Right lobe of liver (tissue), 6 donors: Measurements from ENCODE around the gene TNIK. TPM values are rescaled to one million over a fixed set of nuclear protein-coding genes. Genes with fewer than 3 reads are reported as not detected.

Experiments used
- ATAC-seq, 4 donors: fragments of 200-7000 bp; cut with Tn5 transposase; one replicate each; pipeline ENCODE4 v1.9.1; 2020; ENCODE audit warnings: mild to moderate bottlenecking in 4 of 4, moderate library complexity in 4 of 4
- DNase-seq, 3 donors: peaks; one replicate each; pipeline ENCODE4 v3.0.0-alpha.2; 2020
- H3K27ac ChIP-seq, 3 donors: fragments of 200-600 bp; one replicate each; pipeline ENCODE4 v1.8.0; 2022
- H3K27me3 ChIP-seq, 2 donors: fragments of 200-600 bp; one replicate each; pipeline ENCODE4 v1.8.0; 2022
- H3K36me3 ChIP-seq, 4 donors: fragments of 200-600 bp; sonication (generic) in 1 of 4; one replicate each; pipeline versions ENCODE4 v1.5.1 to v1.8.0; 2017 to 2022; ENCODE audit warnings: control low read depth in 1 of 4
- H3K4me1 ChIP-seq, 4 donors: fragments of 200-600 bp; sonication (generic) in 1 of 4; one replicate each; pipeline versions ENCODE4 v1.5.1 to v1.8.0; 2017 to 2022; ENCODE audit warnings: control low read depth in 1 of 4
- H3K4me3 ChIP-seq, 3 donors: fragments of 200-600 bp; one replicate each; pipeline ENCODE4 v1.8.0; 2022
- H3K9me3 ChIP-seq, 4 donors: fragments of 200-600 bp; sonication (generic) in 1 of 4; one replicate each; pipeline versions ENCODE4 v1.5.1 to v1.8.0; 2017 to 2022; ENCODE audit warnings: control low read depth in 1 of 4
- POLR2A ChIP-seq: fragments of 450-650 bp; IDR thresholded peaks from one replicate; pipeline ENCODE4 v1.6.1; 2017; ENCODE audit warnings: antibody characterized with exemption, mild to moderate bottlenecking
- WGBS: methylation state at CpG from one replicate; pipeline ENCODE4 v1.1.6; 2018; ENCODE audit warnings: low coverage, low lambda C conversion rate; ENCODE audit not compliant: insufficient coverage; ENCODE audit errors: missing lambda C conversion rate; 5-methylcytosine and 5-hydroxymethylcytosine counted together
- intact Hi-C, 2 donors: fragments of 100-400 bp; cut with DNase I; formaldehyde crosslinking; loops; one replicate each; pipeline versions ENCODE4 v1.11.2 to v1.14.1; 2022
- total RNA-seq, 6 experiments: library from RNA; depleted of rRNA in 2 of 6; stranded (reverse); fragments of >200 nt in 2 of 6; fragmentation: NEBNext Ultra II Directional in 3 of 6; extraction: Animal tissue kit (Norgen Biotek cat#: 25700) in 3 of 6; gene quantifications; one replicate each; pipeline versions ENCODE4 v1.1.0 to v1.2.4, GENCODE V29; 2016 to 2023
- TF ChIP-seq, protein P1 (sequence below), 4 donors: fragments of 200-600 bp in 3 of 4; fragments of 450-650 bp in 1 of 4; IDR thresholded peaks; one replicate each; pipeline versions ENCODE4 v1.5.1 to v1.8.0; 2016 to 2022; ENCODE audit warnings: antibody characterized with exemption in 4 of 4, mild to moderate bottlenecking in 2 of 4
- donor health status: DM: no; HTN: yes; CAD: no.
- donor health status: DM: no; HTN: no; CAD: no.
- donor health status: DM: no; HTN: no; CAD: no.
- donor health status: DM: no; HTN: yes; CAD: no.
- donor health status: DM: no; HTN: yes; CAD: no.

TNIK gene
- total RNA-seq, 6 experiments from 2014 or later = 5.2 to 8.0 (median 6.8) TPM

DNA sequence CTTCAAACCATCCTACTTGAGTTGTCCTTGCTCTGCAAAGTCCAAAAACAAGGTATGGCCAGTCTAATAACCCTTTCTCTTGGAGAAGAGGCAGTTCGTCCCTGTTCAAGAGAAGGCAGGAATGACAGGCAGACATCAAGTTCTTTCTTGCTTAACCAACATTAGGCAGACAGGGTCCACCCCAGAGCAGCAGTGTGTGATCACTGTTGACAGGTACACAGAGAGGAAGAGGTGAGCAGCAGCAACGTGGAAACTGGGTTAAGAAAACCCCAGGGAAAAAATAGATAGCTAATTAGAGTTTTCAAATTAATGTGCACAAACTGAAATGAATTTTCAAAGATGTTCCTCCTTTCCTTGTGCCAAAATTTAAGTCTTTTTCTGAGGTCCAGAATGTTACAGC is 48.2 kb downstream of the TNIK start:
- Histone ChIP-seq H3K4me1 (no peaks in the 10 kb centered on the region), H3K27ac (no peak overlapping the region), H3K4me3 (no peak overlapping the region), H3K9me3 (no peaks in the 10 kb centered on the region), H3K27me3 (no peaks in the 10 kb centered on the region), H3K36me3 (no peaks in the 10 kb centered on the region)
- TF ChIP-seq, protein P1, sequence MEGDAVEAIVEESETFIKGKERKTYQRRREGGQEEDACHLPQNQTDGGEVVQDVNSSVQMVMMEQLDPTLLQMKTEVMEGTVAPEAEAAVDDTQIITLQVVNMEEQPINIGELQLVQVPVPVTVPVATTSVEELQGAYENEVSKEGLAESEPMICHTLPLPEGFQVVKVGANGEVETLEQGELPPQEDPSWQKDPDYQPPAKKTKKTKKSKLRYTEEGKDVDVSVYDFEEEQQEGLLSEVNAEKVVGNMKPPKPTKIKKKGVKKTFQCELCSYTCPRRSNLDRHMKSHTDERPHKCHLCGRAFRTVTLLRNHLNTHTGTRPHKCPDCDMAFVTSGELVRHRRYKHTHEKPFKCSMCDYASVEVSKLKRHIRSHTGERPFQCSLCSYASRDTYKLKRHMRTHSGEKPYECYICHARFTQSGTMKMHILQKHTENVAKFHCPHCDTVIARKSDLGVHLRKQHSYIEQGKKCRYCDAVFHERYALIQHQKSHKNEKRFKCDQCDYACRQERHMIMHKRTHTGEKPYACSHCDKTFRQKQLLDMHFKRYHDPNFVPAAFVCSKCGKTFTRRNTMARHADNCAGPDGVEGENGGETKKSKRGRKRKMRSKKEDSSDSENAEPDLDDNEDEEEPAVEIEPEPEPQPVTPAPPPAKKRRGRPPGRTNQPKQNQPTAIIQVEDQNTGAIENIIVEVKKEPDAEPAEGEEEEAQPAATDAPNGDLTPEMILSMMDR (IDR thresholded peaks at IDR 0.05) = no peak
- TF ChIP-seq POLR2A = no peak
- intact Hi-C loops = no loop called here
- WGBS = 65% methylated on average over 2 of the region's 2 CpGs
- DNase-seq = no peak
- no peak for ATAC-seq

DNA sequence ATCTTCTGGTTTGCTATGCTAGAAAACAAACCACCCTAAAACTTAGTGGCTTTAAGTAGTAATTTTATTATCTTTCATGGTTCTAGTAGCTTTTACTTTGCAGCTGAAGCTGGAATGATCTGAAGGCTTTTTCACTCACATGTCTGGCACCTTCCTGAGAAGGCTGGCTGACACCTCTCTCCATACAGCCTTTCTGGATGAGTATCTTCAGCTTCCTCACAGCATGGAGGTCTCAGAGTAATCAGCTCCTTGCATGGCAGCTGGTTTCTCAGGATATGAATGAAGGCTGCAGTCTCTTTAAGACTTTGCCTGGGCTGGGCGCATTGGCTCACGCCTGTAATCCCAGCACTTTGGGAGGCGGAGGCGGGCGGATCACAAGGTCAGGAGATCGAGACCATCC is 50.0 kb downstream of the TNIK start:
- Histone ChIP-seq H3K9me3 (no peaks in the 10 kb centered on the region), H3K27me3 (no peaks in the 10 kb centered on the region), H3K4me1 (no peaks in the 10 kb centered on the region), H3K4me3 (no peak overlapping the region), H3K36me3 (no peaks in the 10 kb centered on the region), H3K27ac (no peak overlapping the region)
- ATAC-seq (no peak), DNase-seq (no peak)
- intact Hi-C loops = no loop called here
- no peak for TF ChIP-seq POLR2A
- TF ChIP-seq, protein P1 (IDR thresholded peaks at IDR 0.05) = no peak
- 90% methylated on average over 2 of the region's 6 CpGs for WGBS

DNA sequence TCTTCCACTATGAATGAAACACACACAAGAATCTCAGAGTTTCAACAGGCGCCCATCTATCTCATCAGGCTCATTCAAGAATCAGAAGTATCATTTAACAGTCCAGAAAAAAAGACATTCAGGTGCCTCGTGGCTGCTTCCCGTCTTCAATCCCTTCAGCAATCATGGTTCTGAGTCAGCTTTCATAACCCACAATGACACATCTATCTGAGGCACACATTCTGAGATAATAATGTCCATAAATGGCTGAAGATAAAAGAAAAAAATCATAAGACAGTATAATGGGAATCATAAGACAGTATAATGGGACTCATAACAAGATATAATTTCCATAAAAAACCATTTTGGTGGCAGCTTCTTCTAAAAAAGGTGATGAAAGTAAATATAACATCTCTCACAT is 52.4 kb downstream of the TNIK start:
- intact Hi-C loops = no loop called here
- H3K27ac ChIP-seq = no peak overlapping the region
- no peaks in the 10 kb centered on the region for H3K27me3 ChIP-seq
- no peak overlapping the region for H3K4me3 ChIP-seq
- no peaks in the 10 kb centered on the region for H3K36me3 ChIP-seq
- peaks cover 0 to 11% (median 0%) of the 10 kb centered on the region in 4 donors for H3K4me1 ChIP-seq
- no peaks in the 10 kb centered on the region for H3K9me3 ChIP-seq
- TF ChIP-seq POLR2A = no peak
- TF ChIP-seq, protein P1 (IDR thresholded peaks at IDR 0.05) = no peak
- DNase-seq (no peak), ATAC-seq (no peak)
- 75% methylated on average over 3 of the region's 3 CpGs for whole genome bisulfite sequencing

DNA sequence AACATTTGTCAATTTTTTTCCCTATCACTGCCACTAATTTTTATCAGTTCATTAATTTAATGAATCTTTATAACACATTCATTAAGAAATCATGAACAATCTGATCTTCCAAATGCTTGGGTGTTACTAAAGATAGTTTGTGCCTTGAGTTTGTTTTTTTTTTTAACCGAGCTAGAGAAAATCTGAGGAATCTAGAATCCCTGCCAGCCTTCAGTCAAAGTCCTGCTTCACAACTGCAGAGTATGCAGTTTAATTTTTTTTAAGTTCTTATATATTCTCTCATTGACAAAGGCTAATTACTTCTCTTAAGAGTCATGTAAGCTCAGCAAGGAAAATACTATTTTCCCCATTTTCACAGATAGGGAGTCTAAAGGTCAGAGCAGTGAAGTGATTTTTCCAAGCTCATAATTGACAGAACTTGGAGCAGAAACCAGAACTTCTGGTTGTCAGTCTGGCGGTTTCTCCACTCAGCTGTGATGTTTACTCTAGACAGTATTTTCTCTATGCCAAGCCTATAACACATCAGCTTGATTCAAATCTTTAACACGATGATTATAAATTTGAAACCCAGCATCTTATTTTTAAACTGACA is 55.7 kb downstream of the TNIK start:
- no peak overlapping the region for H3K27ac ChIP-seq
- no peaks in the 10 kb centered on the region for H3K9me3 ChIP-seq
- no peaks in the 10 kb centered on the region for H3K36me3 ChIP-seq
- no peak overlapping the region for H3K4me3 ChIP-seq
- WGBS = 24% methylated on average over 3 of the region's 3 CpGs
- TF ChIP-seq, protein P1 (IDR thresholded peaks at IDR 0.05) = no peak
- TF ChIP-seq POLR2A = no peak
- intact Hi-C loops = no loop called here
- peak; percentile 48 to 63 (median 58) for ATAC-seq
- H3K4me1 ChIP-seq = peaks cover 0 to 11% (median 0%) of the 10 kb centered on the region in 4 donors
- H3K27me3 ChIP-seq = no peaks in the 10 kb centered on the region
- no peak for DNase-seq
